MM.1S (cell line): Measurements from ENCODE around the gene ZNF415.
"Not testable (repeated sequence)": the region's sequence is repeated elsewhere in the genome, so short reads cannot be mapped to it uniquely, and the experiment has no call there.

ENCODE experiments used
- DNase-seq: peaks from one replicate; pipeline ENCODE4 v3.0.0-alpha.2; 2015
- H2AFZ ChIP-seq: fragments of 300-600 bp; sonication (generic); 2 replicates; pipeline ENCODE4 v1.6.0; 2016; ENCODE audit warnings: antibody characterized with exemption, low read length
- H3F3A ChIP-seq: fragments of 300-600 bp; sonication (generic); 2 replicates; pipeline ENCODE4 v1.6.1; 2016; ENCODE audit warnings: mild to moderate bottlenecking, antibody characterized with exemption, low read length, moderate library complexity, mixed read lengths; ENCODE audit not compliant: insufficient read depth
- H3K27ac ChIP-seq: fragments of 300-600 bp; sonication (generic); 2 replicates; pipeline ENCODE4 v1.5.1; 2016; ENCODE audit warnings: mild to moderate bottlenecking, low read length
- H3K27me3 ChIP-seq: fragments of 300-600 bp; sonication (generic); replicated peaks from 2 replicates; pipeline ENCODE4 v1.6.0; 2016; ENCODE audit warnings: low read length; ENCODE audit not compliant: insufficient read depth
- H3K36me3 ChIP-seq: fragments of 300-600 bp; sonication (generic); replicated peaks from 2 replicates; pipeline ENCODE4 v1.6.1; 2016; ENCODE audit warnings: mild to moderate bottlenecking, low read length, mixed read lengths; ENCODE audit not compliant: insufficient read depth
- H3K4me1 ChIP-seq: fragments of 300-600 bp; sonication (generic); 2 replicates; pipeline ENCODE4 v1.6.1; 2016; ENCODE audit warnings: low read length, mixed read lengths
- H3K4me2 ChIP-seq: fragments of 300-600 bp; sonication (generic); 2 replicates; pipeline ENCODE4 v1.6.0; 2016; ENCODE audit warnings: low read depth, low read length
- H3K4me3 ChIP-seq: fragments of 300-600 bp; sonication (generic); 2 replicates; pipeline ENCODE4 v1.5.1; 2016; ENCODE audit warnings: low read length, mixed read lengths
- H3K79me2 ChIP-seq: fragments of 300-600 bp; sonication (generic); 2 replicates; pipeline ENCODE4 v1.6.1; 2016; ENCODE audit warnings: mixed run types, low read length, mixed read lengths
- H3K9ac ChIP-seq: fragments of 300-600 bp; sonication (generic); 2 replicates; pipeline ENCODE4 v1.6.1; 2016; ENCODE audit warnings: low read length, mixed read lengths
- H3K9me2 ChIP-seq: fragments of 300-600 bp; sonication (generic); replicated peaks from 2 replicates; pipeline ENCODE4 v1.6.1; 2016; ENCODE audit warnings: mild to moderate bottlenecking, low read length, mixed read lengths; ENCODE audit not compliant: insufficient read depth
- H3K9me3 ChIP-seq: fragments of 300-600 bp; sonication (generic); replicated peaks from 2 replicates; pipeline ENCODE4 v1.6.1; 2016; ENCODE audit warnings: mild to moderate bottlenecking, low read length, mixed read lengths; ENCODE audit not compliant: insufficient read depth
- H4K20me1 ChIP-seq: fragments of 300-600 bp; sonication (generic); 2 replicates; pipeline ENCODE4 v1.6.1; 2016; ENCODE audit warnings: mild to moderate bottlenecking, low read length, moderate library complexity, mixed read lengths; ENCODE audit not compliant: insufficient read depth
- CTCF ChIP-seq: fragments of 300-600 bp; sonication (generic); IDR thresholded peaks from 2 replicates; pipeline ENCODE4 v1.5.1; 2016; ENCODE audit warnings: antibody characterized with exemption, low read length, mixed read lengths
- EZH2 ChIP-seq: fragments of 300-600 bp; sonication (generic); optimal IDR thresholded peaks from 2 replicates; pipeline ENCODE3; 2017; ENCODE audit warnings: low read depth, mild to moderate bottlenecking, antibody characterized with exemption, low read length, mixed read lengths
- EZH2phosphoT487 ChIP-seq: fragments of 300-600 bp; sonication (generic); IDR thresholded peaks from 2 replicates; pipeline ENCODE4 v1.6.1; 2018; ENCODE audit warnings: antibody characterized with exemption, low read length

The ZNF415 gene

GRCh38 chr19:53131727-53132126 is 983 bp downstream of the ZNF415 start:
- DNase-seq = no peak
- H3K4me2 ChIP-seq = no peak overlapping the region

GRCh38 chr19:53131085-53131590 is 1.6 kb downstream of the ZNF415 start:
- Histone ChIP-seq H3K9me3 (no peaks in the 10 kb centered on the region; the same call in 1 of the 2 replicates), H3K4me2 (no peak overlapping the region), H3F3A (no peaks in the 10 kb centered on the region), H3K79me2 (no peaks in the 10 kb centered on the region), H3K9ac (no peak overlapping the region), H3K9me2 (no peaks in the 10 kb centered on the region), H3K36me3 (no peaks in the 10 kb centered on the region), H3K27me3 (no peaks in the 10 kb centered on the region), H3K27ac (no peak overlapping the region), H3K4me1 (no peaks in the 10 kb centered on the region), H3K4me3 (no peak overlapping the region), H4K20me1 (no peaks in the 10 kb centered on the region), H2AFZ (no peak overlapping the region)
- TF ChIP-seq EZH2phosphoT487 (no peak), CTCF (no peak), EZH2 (no peak)
- DNase-seq = no peak

More at GRCh38 chr19:53131727-53132126, 983 bp downstream of the ZNF415 start:
- Histone ChIP-seq H3K9me3 (no peaks in the 10 kb centered on the region; the same call in 1 of the 2 replicates), H3K4me3 (no peak overlapping the region), H3K27me3 (no peaks in the 10 kb centered on the region), H2AFZ (no peak overlapping the region), H3K27ac (no peak overlapping the region), H3K36me3 (no peaks in the 10 kb centered on the region), H3K9ac (no peak overlapping the region), H3F3A (no peaks in the 10 kb centered on the region), H3K4me1 (no peaks in the 10 kb centered on the region), H4K20me1 (no peaks in the 10 kb centered on the region), H3K79me2 (no peaks in the 10 kb centered on the region), H3K9me2 (no peaks in the 10 kb centered on the region)
- no peak for TF ChIP-seq EZH2
- no peak for TF ChIP-seq CTCF
- no peak for TF ChIP-seq EZH2phosphoT487

GRCh38 chr19:53130506-53130905 is 2.2 kb downstream of the ZNF415 start:
- Histone ChIP-seq H3K27ac (no peak overlapping the region), H3K4me2 (no peak overlapping the region), H3K4me3 (no peak overlapping the region), H3K79me2 (no peaks in the 10 kb centered on the region), H3K4me1 (no peaks in the 10 kb centered on the region), H3K27me3 (no peaks in the 10 kb centered on the region), H3F3A (no peaks in the 10 kb centered on the region), H3K9me3 (no peaks in the 10 kb centered on the region; the same call in 1 of the 2 replicates), H3K36me3 (no peaks in the 10 kb centered on the region), H3K9me2 (no peaks in the 10 kb centered on the region), H2AFZ (no peak overlapping the region), H4K20me1 (no peaks in the 10 kb centered on the region), H3K9ac (no peak overlapping the region)
- TF ChIP-seq EZH2phosphoT487 (no peak), EZH2 (no peak), CTCF (no peak)
- DNase-seq = no peak

GRCh38 chr19:53126733-53127526 is 5.8 kb downstream of the ZNF415 start:
- H3K9ac ChIP-seq, H3K9me2 ChIP-seq, H3K4me1 ChIP-seq, H3K9me3 ChIP-seq, H3K27ac ChIP-seq, H4K20me1 ChIP-seq, H2AFZ ChIP-seq, H3K27me3 ChIP-seq, H3K4me3 ChIP-seq, DNase-seq, H3F3A ChIP-seq, H3K79me2 ChIP-seq, H3K36me3 ChIP-seq, H3K4me2 ChIP-seq: not testable (repeated sequence)
